ENCODE measurements around the gene DGCR8. TPM values are rescaled to one million over a fixed set of nuclear protein-coding genes. Genes with fewer than 3 reads are reported as not detected.

DGCR8 gene
- 10 to 100 TPM; 35.0 to 38.8 TPM for total RNA-seq

DNA sequence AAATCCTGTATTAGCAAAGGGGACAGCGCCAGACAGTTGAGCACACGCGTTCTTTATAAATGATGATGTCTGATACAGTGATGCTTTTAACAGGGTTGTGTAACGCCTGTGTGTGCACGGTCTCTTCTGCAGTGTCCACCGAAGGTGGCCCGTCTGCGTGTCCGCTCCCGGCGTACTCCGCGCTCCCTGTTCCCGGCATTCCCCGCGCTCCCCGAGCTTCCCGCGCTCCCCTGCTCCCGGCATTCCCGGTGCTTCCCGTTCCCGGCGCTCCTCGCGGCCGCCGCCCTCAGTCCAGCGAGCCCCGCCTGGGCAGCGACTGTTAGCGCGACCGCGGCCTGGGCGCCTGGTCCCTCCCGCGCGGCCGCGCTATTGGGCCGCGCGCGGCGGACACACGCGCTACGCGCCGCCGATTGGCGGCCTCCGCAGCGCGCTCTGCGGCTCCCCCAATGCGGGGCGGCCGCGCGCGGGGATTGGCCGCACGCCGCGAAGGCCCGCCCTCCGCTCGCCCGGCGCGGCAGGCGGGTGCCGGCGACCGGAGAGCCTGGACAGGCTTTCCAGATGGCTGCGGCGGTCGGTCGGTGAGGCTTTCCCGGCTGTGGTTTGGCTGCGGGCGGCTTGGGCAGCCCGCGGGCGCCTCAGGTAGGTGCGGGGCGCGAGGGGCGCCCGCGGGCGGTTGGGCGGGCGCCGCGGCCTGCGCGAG is at the start of gene DGCR8:
Gene DGCR8, plus strand, starts transcription at position 497 of the 700 bp plus-strand sequence. CDS start 5,723 bp downstream, outside the sequence.
- TF ChIP-seq, protein P1, sequence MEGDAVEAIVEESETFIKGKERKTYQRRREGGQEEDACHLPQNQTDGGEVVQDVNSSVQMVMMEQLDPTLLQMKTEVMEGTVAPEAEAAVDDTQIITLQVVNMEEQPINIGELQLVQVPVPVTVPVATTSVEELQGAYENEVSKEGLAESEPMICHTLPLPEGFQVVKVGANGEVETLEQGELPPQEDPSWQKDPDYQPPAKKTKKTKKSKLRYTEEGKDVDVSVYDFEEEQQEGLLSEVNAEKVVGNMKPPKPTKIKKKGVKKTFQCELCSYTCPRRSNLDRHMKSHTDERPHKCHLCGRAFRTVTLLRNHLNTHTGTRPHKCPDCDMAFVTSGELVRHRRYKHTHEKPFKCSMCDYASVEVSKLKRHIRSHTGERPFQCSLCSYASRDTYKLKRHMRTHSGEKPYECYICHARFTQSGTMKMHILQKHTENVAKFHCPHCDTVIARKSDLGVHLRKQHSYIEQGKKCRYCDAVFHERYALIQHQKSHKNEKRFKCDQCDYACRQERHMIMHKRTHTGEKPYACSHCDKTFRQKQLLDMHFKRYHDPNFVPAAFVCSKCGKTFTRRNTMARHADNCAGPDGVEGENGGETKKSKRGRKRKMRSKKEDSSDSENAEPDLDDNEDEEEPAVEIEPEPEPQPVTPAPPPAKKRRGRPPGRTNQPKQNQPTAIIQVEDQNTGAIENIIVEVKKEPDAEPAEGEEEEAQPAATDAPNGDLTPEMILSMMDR (IDR thresholded peaks at IDR 0.05), result no peak
- DNase-seq (peak; percentile 56), ATAC-seq (peak; percentile 92)
- Mint-ChIP-seq H3K27ac (peak within 1 kb of the TSS; percentile 88), H3K27me3 (no peaks in the 10 kb centered on the region), H3K4me1 (ENCODE audit: low read depth) (peaks cover 35% of the 10 kb centered on the region), H3K4me3 (peak within 1 kb of the TSS; percentile 91), H3K36me3 (ENCODE audit: low read depth) (peaks cover 16% of the 10 kb centered on the region), H3K9me3 (no peaks in the 10 kb centered on the region)
- ChIA-PET CTCF (interaction anchor here (1.9 kb wide), 1 partner anchor 16 kb away, joined by 6 read pairs; no protein-coding TSS in a partner anchor), POLR2A (interaction anchor here (1.1 to 1.7 kb wide), 4 partner anchors 14 to 31 kb away, joined by 3 to 7 read pairs (median 4); no protein-coding TSS in a partner anchor)
- intact Hi-C loops (cut with micrococcal nuclease), result loop anchor here (5.0 kb wide), 1 partner anchor 37 kb away; the partner anchor contains the start of genes RANBP1 and TRMT2A

DNA sequence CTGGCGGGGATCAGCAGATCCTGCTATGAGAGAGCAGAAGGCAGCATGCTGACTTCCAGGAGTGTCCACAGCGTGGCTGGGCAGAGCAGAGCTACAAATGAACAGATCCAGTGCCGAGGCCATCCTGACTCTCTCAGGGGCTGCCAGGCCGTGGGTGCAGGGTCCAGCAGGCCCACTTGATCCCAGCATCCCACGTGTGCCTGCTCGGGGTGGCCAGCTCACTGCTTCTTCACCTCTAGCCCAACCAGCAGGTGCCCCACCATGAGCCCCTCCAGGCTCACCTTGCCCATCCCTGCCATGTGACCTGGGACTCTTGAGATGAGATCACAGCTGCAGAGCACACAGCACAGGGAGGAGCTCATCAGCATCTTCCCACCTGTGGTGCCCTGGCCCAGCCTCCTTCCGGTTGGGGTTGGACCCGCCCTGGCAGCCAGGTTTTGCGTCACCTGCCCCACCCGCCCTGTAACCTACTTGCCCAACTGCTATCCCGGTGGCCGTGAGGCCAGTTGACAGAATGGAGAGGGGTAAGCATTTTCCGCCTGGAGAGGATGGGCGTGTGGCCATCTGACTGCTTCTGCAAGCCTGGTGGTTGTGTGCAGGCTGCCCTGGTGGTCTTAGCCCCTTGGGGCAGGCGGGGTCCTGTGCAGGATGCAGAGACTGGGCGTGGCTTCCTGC is 48.2 kb upstream of the DGCR8 start:
- no peaks in the 10 kb centered on the region for H3K36me3 Mint-ChIP-seq (ENCODE audit: low read depth)
- intact Hi-C loops (cut with micrococcal nuclease), result no loop called here
- CTCF ChIA-PET, result no interaction called here
- peaks cover 15% of the 10 kb centered on the region for H3K4me1 Mint-ChIP-seq (ENCODE audit: low read depth)
- POLR2A ChIA-PET, result interaction anchor here (0.7 kb wide), 1 partner anchor 213 kb away, joined by 3 read pairs; no protein-coding TSS in a partner anchor
- TF ChIP-seq, protein P1 (IDR thresholded peaks at IDR 0.05), result no peak
- H3K27me3 Mint-ChIP-seq, result no peaks in the 10 kb centered on the region
- peak; percentile 82 for ATAC-seq
- peak; percentile 28 for DNase-seq
- H3K27ac Mint-ChIP-seq, result no peak overlapping the region
- no peak overlapping the region for H3K4me3 Mint-ChIP-seq
- H3K9me3 Mint-ChIP-seq, result no peaks in the 10 kb centered on the region

DNA sequence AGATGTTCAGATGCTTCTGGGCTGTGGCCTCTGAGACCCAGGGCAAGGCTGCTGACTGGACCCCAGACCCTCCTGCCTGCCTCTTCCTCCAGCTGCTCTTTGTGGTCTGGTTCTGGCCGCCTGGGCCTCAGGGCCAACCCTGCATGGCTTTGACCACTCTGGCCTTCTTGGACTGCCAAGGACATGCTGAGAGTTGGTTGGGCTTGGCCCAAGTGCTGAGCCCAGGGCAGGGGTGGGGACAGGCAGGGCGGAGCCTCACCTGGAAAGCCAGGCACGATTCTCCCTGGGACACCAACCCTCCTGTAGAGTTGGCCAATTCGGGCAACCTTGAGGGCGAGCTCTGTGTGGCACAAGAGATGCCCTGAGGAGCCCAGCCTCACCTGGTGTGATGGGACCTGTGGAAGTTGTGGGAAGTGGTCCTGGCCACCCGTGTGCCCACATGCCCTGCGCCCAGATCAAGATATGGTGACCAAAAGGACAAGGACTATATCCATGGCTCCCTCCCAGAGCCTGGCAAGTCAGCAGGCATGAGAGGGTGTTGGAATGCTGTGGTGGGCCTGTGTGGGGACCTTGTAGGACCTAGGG is 47.5 kb upstream of the DGCR8 start:
- ATAC-seq (no peak), DNase-seq (no peak)
- H3K27me3 Mint-ChIP-seq, result no peaks in the 10 kb centered on the region
- intact Hi-C loops (cut with micrococcal nuclease), result no loop called here
- ChIA-PET POLR2A (no interaction called here), CTCF (no interaction called here)
- no peaks in the 10 kb centered on the region for H3K36me3 Mint-ChIP-seq (ENCODE audit: low read depth)
- no peak overlapping the region for H3K4me3 Mint-ChIP-seq
- no peak overlapping the region for H3K27ac Mint-ChIP-seq
- TF ChIP-seq, protein P1 (IDR thresholded peaks at IDR 0.05), result no peak
- peaks cover 19% of the 10 kb centered on the region for H3K4me1 Mint-ChIP-seq (ENCODE audit: low read depth)
- H3K9me3 Mint-ChIP-seq, result no peaks in the 10 kb centered on the region

DNA sequence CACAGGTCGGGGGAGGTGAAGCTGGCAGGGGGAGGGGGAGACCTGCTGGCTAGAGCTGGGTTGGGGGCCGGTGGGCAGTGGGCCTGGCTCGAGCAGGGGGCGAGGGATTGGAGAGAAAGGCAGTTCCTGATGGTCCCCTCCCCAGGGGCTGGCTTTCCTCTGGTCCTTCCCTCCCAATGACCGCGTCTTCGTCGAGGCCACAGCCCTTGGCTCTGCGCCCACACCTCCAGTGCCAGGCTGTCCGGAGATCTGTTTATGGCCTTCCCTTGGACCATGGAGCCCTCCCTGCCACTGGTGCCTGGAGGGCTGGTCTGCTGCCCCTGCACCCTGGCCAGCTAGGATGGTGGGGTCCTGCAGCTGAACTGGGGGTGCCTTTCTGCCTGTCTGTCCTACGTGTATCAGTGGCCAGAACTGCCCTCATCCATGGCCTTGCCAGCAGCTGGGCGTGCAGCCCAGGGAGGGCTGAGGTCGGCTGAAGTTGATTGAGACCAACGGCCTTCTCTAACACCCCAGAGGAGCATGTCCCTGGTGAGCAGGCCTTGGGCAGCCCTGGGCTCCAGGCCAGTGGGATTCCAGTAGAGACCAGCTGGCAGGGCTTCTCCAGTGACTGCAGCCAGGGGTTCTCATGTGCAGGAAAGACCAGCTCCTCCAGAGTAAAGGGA is 46.9 kb upstream of the DGCR8 start:
- no peaks in the 10 kb centered on the region for H3K36me3 Mint-ChIP-seq (ENCODE audit: low read depth)
- no peak overlapping the region for H3K4me3 Mint-ChIP-seq
- H3K27me3 Mint-ChIP-seq, result no peaks in the 10 kb centered on the region
- ATAC-seq, result no peak
- H3K4me1 Mint-ChIP-seq (ENCODE audit: low read depth), result peaks cover 19% of the 10 kb centered on the region
- TF ChIP-seq, protein P1 (IDR thresholded peaks at IDR 0.05), result no peak
- ChIA-PET POLR2A (interaction anchor here (1.0 kb wide), 1 partner anchor 9 kb away, joined by 3 read pairs; no protein-coding TSS in a partner anchor), CTCF (interaction anchor here (0.6 to 1.4 kb wide), 3 partner anchors 20 to 73 kb away, joined by 3 read pairs; no protein-coding TSS in a partner anchor)
- no peaks in the 10 kb centered on the region for H3K9me3 Mint-ChIP-seq
- intact Hi-C loops (cut with micrococcal nuclease), result no loop called here
- no peak overlapping the region for H3K27ac Mint-ChIP-seq
- DNase-seq, result no peak
